HG02623 (cell line): ENCODE results near the gene IBA57.

ENCODE experiments used
- ATAC-seq: cut with Tn5 transposase; IDR thresholded peaks from one replicate; pipeline ENCODE4 v1.9.1; 2021; ENCODE audit warnings: moderate library complexity; ENCODE audit not compliant: unreplicated experiment

IBA57 gene

GRCh38 chr1:228155596-228156514, 9.7 kb upstream of the IBA57 start:
- ATAC-seq = no peak

DNA sequence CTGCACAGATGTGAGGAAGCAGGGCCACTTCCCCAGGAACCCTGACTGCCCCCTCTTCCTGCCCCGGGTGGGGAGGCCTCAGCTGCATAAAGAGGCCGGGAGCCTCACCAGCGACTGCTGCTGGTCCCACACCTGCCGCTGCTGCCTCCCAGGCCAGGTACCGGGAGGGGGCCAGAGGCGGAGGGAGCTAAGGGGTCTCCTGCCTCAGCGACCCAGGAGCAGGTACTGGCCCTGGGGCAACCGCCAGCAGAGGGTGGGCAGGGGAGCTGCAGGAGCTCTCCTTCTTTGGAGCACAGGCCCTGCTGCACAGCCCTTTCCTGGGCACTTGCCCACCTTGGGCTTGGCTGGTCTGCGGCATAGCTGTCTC, 9.1 kb upstream of the IBA57 start:
- ATAC-seq = no peak

DNA sequence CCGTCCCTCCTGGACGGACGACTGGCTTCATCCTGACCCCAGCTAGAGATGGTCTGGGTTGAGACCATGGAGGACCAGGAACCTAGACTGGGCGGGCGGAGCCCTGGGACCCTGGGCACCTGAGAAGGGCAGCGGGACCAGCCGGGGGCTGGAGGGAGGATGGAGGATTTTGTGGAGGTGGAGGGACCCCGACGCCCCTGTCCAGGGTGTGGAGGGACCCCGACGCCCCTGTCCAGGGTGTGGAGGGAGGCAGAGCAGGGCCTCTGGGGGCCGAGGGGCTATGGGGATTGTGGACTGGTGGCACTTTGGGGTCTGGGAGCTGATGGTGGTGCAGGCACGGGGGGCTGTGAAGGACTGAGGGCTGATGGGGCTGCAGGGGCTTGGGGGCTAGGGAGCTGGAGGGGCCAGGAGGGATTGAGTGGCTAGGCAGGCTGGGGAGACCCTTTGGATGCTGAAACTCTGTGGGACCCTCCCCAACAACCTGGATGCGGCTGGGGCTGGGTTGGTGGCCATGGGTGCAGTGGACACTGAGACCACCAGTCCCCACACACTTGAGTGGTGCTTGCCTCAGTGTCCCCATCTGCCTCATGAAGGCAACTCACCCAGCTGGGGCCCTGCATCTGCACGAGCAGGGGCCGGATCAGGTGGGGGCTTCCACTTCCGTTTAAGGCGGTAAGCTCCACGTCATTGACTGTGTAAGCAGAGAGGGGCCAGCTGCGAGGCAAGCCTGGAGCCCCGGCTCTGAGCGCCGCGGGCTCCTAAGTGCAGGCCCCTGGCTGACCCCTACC, 8.5 kb upstream of the IBA57 start:
- ATAC-seq = no peak

GRCh38 chr1:228157729-228158126, 7.9 kb upstream of the IBA57 start:
- no peak for ATAC-seq

GRCh38 chr1:228158151-228159007, 7.2 kb upstream of the IBA57 start:
- no peak for ATAC-seq

DNA sequence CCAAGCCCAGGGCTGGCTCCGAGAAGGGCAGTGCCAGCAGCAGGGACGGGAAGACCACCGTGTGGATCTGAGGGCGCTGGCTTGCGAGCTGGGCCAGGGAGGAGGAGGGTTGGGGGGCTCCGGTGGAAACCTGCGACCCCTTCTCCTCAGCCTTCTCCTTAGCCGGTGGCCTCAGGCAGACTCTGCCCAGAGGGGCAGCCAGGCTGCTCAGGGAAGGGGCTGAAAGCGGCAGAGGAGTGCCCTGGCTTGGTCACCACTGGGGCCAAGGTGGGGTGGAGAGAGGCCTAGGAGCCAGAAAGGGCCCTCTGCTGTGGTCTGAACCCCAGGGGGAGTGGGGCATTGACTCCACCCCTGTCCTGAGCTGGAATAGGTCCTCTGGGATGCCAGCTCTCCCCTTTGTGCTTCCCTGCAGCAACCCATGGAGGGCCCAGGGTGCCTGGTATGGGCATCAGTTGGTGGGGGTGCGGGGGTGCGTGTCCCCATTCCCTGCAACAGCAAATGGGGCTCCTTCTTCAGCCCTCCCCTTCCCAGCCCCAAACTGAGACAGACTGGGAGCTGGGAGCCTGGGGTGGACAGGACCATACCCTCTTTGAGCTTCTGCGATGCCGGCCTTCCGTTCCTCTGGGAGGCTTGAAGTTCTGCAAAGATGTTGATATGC, 6.5 kb upstream of the IBA57 start:
- ATAC-seq = no peak

DNA sequence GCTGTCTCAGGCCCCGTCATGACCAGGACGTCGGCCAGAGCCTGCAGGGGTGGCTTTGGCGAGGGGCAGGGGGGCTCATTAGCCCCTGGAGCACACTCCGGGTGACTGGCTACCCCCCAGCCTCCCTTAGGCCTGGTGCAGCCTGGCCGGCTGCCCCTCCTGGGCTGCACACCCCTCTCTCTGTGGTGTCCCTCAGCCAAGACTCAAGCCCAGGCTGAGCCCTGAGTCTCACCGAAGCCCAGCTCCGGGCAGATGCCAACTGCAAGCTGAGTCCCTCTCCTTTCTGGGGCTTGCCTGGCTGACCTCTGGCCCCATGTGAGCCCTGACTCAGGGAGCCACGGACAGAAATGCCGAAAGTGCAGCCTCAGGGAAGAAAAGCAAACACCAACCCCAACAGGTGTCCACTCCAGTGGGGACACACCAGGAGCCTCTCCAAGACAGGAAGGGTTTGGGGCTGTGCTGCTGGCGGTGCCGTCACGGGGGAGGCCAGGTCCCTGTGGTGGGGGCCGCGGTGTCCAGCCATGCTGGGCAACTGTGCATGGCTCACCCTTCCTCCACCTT, 5.3 kb upstream of the IBA57 start:
- no peak for ATAC-seq

GRCh38 chr1:228161362-228161761, 4.2 kb upstream of the IBA57 start:
- no peak for ATAC-seq

DNA sequence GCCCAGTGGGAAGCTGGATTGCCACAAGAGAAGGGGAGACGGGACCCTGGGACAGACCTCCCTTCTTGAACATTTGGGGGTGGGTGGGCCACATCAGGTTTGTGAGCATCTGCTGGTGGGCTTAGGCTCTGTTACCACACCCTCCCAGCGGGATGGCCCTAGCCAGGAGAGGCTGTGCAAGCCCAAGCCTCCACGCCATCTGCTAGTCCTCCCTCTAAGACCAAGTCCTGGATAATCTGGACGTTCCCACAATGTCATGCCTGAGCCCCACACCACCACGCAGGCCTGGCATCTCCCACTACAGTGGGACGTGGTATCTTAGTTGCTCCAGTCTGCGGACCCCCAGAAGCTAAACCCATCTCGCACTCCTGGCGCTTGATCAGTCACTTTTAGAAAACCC, 3.7 kb upstream of the IBA57 start:
- ATAC-seq = no peak

DNA sequence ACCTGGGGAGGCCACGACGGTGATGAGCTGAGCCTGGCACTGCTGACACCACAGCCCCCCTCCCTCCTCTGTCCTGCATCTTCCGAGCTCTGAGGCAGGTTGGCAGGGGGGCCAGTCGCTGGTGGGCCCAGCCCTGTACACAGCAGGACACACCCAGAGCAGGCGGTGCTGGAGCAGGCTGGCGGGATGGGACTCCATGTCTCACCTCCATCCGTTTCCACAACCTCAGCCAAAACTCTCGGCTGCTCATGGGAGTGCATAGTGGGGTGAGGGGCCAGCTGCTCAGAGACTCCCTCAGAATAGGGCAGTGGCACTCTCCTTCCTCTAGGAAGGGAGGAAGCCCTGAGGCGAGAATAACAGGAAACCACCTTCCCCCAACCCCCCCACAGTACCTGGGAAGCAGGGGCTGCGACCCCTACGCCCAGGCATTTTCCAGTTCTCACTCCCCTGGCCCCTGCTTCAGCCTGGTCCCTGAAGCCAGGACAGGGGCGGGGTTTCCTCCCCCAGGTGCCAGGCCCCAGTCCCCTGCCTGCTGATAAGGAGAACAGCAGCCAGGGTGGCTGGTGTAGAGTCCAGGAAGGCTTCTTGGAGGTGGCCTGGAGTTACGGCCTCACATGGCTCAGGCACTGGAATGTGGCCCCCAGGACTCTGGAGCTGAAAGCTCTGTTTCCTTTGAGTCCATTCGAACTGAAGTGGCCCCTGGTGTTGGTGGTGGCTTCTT, 3.2 kb upstream of the IBA57 start:
- no peak for ATAC-seq

DNA sequence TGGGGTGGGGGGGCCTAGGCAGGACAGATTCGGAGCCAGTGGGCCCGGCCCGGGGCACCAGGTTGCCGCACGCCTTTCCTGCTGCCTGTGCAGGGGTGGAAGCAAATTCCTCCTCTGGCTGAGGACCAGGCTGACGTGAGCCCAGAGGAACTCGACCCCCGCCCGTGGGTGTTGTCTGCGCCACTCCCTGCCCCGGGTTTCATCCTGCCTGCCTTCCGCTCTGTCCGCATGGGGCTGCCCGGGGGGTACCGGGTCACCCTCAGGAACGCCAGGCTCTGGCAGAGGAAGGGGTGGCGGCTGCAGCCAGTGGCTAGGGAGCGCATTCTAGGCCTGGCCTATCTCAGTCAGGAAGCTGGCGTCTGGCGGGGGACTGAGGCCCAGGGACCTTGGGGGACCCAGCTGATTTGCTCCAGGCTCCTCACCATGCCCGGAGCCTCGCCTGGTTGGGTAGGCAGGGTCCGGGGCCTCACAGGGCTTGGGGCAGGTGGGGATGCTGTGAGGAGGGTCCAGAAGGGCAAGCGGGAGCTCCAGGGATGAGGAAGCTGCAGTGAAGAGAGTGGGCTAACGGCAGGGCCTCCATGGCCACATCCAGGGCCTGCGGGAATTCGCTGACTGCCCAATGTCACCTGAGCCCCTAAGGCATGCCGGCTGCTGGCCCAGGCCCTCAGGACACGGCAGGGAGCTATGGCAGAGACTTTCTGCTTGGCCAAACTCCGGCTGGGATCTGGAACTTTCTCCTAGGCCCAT, 2.4 kb upstream of the IBA57 start:
- ATAC-seq = no peak

GRCh38 chr1:228163776-228164519, 1.7 kb upstream of the IBA57 start:
- ATAC-seq = no peak

DNA sequence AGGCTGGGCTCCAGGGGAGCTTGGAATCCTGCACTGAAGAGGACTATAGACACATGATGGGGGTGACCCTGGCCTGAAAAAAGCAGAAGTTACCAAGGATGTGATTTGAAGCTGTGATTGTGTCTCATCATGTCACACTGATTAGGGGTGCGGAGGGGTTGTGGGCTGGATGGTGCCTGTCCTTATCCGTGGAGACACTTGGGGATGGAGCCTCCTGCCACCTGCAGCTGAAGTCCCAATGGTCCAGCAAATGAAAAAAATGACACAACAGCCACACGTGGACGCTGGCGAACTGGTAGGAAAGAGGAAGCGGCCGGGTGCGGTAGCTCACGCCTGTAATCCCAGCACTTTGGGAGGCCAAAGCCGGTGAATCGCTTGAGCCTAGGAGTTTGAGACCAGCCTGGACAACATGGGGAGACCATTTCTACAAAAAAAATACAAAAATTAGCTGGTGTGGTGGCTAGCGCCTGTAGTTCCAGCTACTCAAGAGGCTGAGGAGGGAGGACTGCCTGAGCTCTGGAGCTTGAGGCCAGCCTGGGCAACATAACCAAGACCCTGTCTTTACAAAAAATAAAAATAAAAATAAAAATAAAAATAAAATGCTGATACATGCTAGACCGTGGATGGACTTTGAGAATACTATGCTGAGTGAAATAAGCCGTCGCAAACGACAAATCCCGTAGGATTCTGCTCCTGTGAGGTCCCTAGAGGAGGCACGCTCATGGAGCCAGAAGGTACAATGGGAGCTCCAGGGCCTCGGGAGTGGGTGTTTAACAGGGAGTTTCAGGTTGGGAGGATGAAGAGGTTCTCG, 838 bp upstream of the IBA57 start:
- no peak for ATAC-seq

DNA sequence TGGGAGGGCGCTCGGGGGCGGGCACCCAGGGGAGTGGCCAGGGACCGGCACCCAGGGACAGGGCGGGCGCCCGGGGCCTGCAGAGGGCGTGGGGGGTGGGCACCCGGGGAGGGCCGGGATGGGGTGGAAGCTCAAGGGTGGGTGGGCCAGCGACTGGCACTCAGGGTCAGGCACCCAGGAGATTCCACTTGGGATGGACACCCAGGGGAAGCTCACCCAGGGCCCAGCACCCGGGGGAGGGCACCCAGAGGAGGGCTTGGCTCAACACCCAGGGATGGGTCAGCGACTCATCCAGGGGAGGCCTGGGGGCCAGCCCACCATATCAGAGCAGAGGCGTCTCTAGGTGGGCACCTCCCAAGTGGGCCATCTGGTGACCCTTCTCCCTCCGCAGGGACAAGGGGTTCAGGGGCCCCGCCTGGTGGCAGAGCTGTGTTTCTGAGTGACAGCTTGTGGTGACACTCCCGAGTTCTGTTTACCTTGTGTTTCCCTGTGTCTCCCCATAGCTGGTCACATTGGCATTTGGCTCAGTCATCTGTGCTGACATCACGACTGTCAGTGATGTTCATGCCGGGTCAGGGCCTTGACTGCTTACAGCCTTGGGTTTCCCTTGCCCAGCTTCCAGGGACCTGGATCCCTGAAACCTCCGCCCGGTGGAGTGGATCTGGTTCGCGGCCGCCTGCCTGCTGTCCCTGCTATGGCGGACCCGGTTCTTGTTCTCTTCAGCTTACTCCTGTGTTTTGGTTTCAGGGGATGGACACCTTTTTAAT, 749 bp downstream of the IBA57 start:
- ATAC-seq = peak; percentile 13

- ATAC-seq = no peak
Measured at GRCh38 chr1:228168563-228169270, 3.1 kb downstream of the IBA57 start.

GRCh38 chr1:228169345-228169744, 3.7 kb downstream of the IBA57 start:
- ATAC-seq = no peak
